IgD-negative memory B cell (primary cell): ENCODE results near the gene NPAS3. TPM values are rescaled to one million over a fixed set of nuclear protein-coding genes. Genes with fewer than 3 reads are reported as not detected.

Experiments used
- H3K27ac Mint-ChIP-seq, 3 donors: one replicate each; pipeline ENCODE4 v1.8.0; 2020 to 2022; ENCODE audit warnings: mild to moderate bottlenecking in 3 of 3, mixed read lengths in 3 of 3, moderate library complexity in 1 of 3
- H3K27me3 Mint-ChIP-seq: one replicate; pipeline ENCODE4 v1.8.0; 2021; ENCODE audit warnings: mixed read lengths
- H3K36me3 Mint-ChIP-seq: one replicate; pipeline ENCODE4 v1.8.0; 2020; ENCODE audit warnings: mild to moderate bottlenecking, mixed read lengths
- H3K4me1 Mint-ChIP-seq, 3 donors: one replicate each; pipeline ENCODE4 v1.8.0; 2020 to 2022; ENCODE audit warnings: mixed read lengths in 3 of 3, mild to moderate bottlenecking in 1 of 3
- H3K4me3 Mint-ChIP-seq, 4 donors: one replicate each; pipeline ENCODE4 v1.8.0; 2020 to 2022; ENCODE audit warnings: mild to moderate bottlenecking in 4 of 4, mixed read lengths in 4 of 4, moderate library complexity in 3 of 4
- H3K9me3 Mint-ChIP-seq, 3 donors: one replicate each; pipeline ENCODE4 v1.8.0; 2020 to 2021; ENCODE audit warnings: mixed read lengths in 3 of 3, mild to moderate bottlenecking in 1 of 3
- polyA plus RNA-seq: library from polyadenylated mRNA; unstranded; fragments of 300-500 nt; fragmentation: Illumina TruSeq; gene quantifications from one replicate; pipeline ENCODE4 v1.2.3, GENCODE V29; 2021

The NPAS3 gene
- polyA plus RNA-seq, 1 donor from 2014 or later: not detected

- no peaks in the 10 kb centered on the region for H3K36me3 Mint-ChIP-seq
- H3K4me1 Mint-ChIP-seq: peaks cover 3 to 5% (median 4%) of the 10 kb centered on the region in 3 donors
- H3K27me3 Mint-ChIP-seq: peaks cover 51% of the 10 kb centered on the region
- no peak overlapping the region for H3K27ac Mint-ChIP-seq
- peaks cover 0 to 3% (median 2%) of the 10 kb centered on the region in 3 donors for H3K9me3 Mint-ChIP-seq
- peak overlapping the region in 2 of 4 donors; percentile 38 to 77 for H3K4me3 Mint-ChIP-seq
Observed at GRCh38 chr14:32933629-32934072, 5.0 kb upstream of the NPAS3 start.

- peaks cover 46% of the 10 kb centered on the region for H3K27me3 Mint-ChIP-seq
- peak overlapping the region in 1 of 4 donors; percentile 38 for H3K4me3 Mint-ChIP-seq
- no peaks in the 10 kb centered on the region for H3K36me3 Mint-ChIP-seq
- H3K4me1 Mint-ChIP-seq: peaks cover 3 to 5% (median 4%) of the 10 kb centered on the region in 3 donors
- peaks cover 0 to 2% (median 0%) of the 10 kb centered on the region in 3 donors for H3K9me3 Mint-ChIP-seq
- no peak overlapping the region for H3K27ac Mint-ChIP-seq
Observed at GRCh38 chr14:32934073-32934880, 4.4 kb upstream of the NPAS3 start.

GRCh38 chr14:32934881-32935633 is 3.6 kb upstream of the NPAS3 start:
- H3K27me3 Mint-ChIP-seq: peaks cover 48% of the 10 kb centered on the region
- peaks cover 7 to 8% (median 8%) of the 10 kb centered on the region in 3 donors for H3K4me1 Mint-ChIP-seq
- peak overlapping the region in 2 of 4 donors; percentile 7 to 70 for H3K4me3 Mint-ChIP-seq
- H3K9me3 Mint-ChIP-seq: peaks cover 0 to 2% (median 0%) of the 10 kb centered on the region in 3 donors
- no peaks in the 10 kb centered on the region for H3K36me3 Mint-ChIP-seq
- H3K27ac Mint-ChIP-seq: peak overlapping the region in 1 of 3 donors; percentile 16

- peaks cover 5 to 9% (median 7%) of the 10 kb centered on the region in 3 donors for H3K4me1 Mint-ChIP-seq
- no peaks in the 10 kb centered on the region for H3K36me3 Mint-ChIP-seq
- peaks cover 0 to 2% (median 0%) of the 10 kb centered on the region in 3 donors for H3K9me3 Mint-ChIP-seq
- H3K27me3 Mint-ChIP-seq: peaks cover 34% of the 10 kb centered on the region
- H3K4me3 Mint-ChIP-seq: peak overlapping the region; percentile 82 to 97 (median 90)
- peak overlapping the region in 1 of 3 donors; percentile 65 for H3K27ac Mint-ChIP-seq
Observed at GRCh38 chr14:32939254-32940065, 781 bp downstream of the NPAS3 start.

- Mint-ChIP-seq H3K4me1 (peaks cover 5 to 9% (median 7%) of the 10 kb centered on the region in 3 donors), H3K4me3 (peak overlapping the region; percentile 82 to 97 (median 90)), H3K36me3 (no peaks in the 10 kb centered on the region), H3K27ac (peak overlapping the region in 1 of 3 donors; percentile 65), H3K27me3 (peaks cover 30% of the 10 kb centered on the region), H3K9me3 (peaks cover 0 to 2% (median 1%) of the 10 kb centered on the region in 3 donors)
Observed at GRCh38 chr14:32940066-32940651, 1.5 kb downstream of the NPAS3 start.

- Mint-ChIP-seq H3K4me1 (peaks cover 5 to 9% (median 7%) of the 10 kb centered on the region in 3 donors), H3K27me3 (peaks cover 28% of the 10 kb centered on the region), H3K27ac (no peak overlapping the region), H3K36me3 (no peaks in the 10 kb centered on the region), H3K4me3 (no peak overlapping the region), H3K9me3 (peaks cover 0 to 2% (median 1%) of the 10 kb centered on the region in 3 donors)
Observed at GRCh38 chr14:32940711-32941667, 2.3 kb downstream of the NPAS3 start.

GRCh38 chr14:32941668-32942065 is 3.0 kb downstream of the NPAS3 start:
- H3K27ac Mint-ChIP-seq: no peak overlapping the region
- peaks cover 5 to 9% (median 7%) of the 10 kb centered on the region in 3 donors for H3K4me1 Mint-ChIP-seq
- no peak overlapping the region for H3K4me3 Mint-ChIP-seq
- H3K9me3 Mint-ChIP-seq: peaks cover 0 to 2% (median 1%) of the 10 kb centered on the region in 3 donors
- H3K27me3 Mint-ChIP-seq: peaks cover 24% of the 10 kb centered on the region
- H3K36me3 Mint-ChIP-seq: no peaks in the 10 kb centered on the region

GRCh38 chr14:32947081-32947480 is 8.4 kb downstream of the NPAS3 start:
- H3K27me3 Mint-ChIP-seq: no peaks in the 10 kb centered on the region
- peaks cover 0 to 4% (median 2%) of the 10 kb centered on the region in 3 donors for H3K9me3 Mint-ChIP-seq
- no peak overlapping the region for H3K4me3 Mint-ChIP-seq
- no peak overlapping the region for H3K27ac Mint-ChIP-seq
- H3K36me3 Mint-ChIP-seq: no peaks in the 10 kb centered on the region
- no peaks in the 10 kb centered on the region for H3K4me1 Mint-ChIP-seq

GRCh38 chr14:32947792-32948191 is 9.1 kb downstream of the NPAS3 start:
- no peaks in the 10 kb centered on the region for H3K36me3 Mint-ChIP-seq
- no peak overlapping the region for H3K27ac Mint-ChIP-seq
- no peaks in the 10 kb centered on the region for H3K4me1 Mint-ChIP-seq
- no peaks in the 10 kb centered on the region for H3K27me3 Mint-ChIP-seq
- H3K4me3 Mint-ChIP-seq: no peak overlapping the region
- H3K9me3 Mint-ChIP-seq: peaks cover 0 to 4% (median 2%) of the 10 kb centered on the region in 3 donors

GRCh38 chr14:32950584-32950983 is 11.9 kb downstream of the NPAS3 start:
- Mint-ChIP-seq H3K27ac (no peak overlapping the region), H3K9me3 (peaks cover 0 to 2% (median 0%) of the 10 kb centered on the region in 3 donors), H3K27me3 (no peaks in the 10 kb centered on the region), H3K4me1 (peaks cover 0 to 2% (median 0%) of the 10 kb centered on the region in 3 donors), H3K36me3 (no peaks in the 10 kb centered on the region), H3K4me3 (no peak overlapping the region)

- H3K27me3 Mint-ChIP-seq: no peaks in the 10 kb centered on the region
- no peak overlapping the region for H3K4me3 Mint-ChIP-seq
- no peaks in the 10 kb centered on the region for H3K4me1 Mint-ChIP-seq
Observed at GRCh38 chr14:32967421-32967820, 28.7 kb downstream of the NPAS3 start.

GRCh38 chr14:32968972-32969544 is 30.4 kb downstream of the NPAS3 start:
- peaks cover 0 to 2% (median 0%) of the 10 kb centered on the region in 3 donors for H3K9me3 Mint-ChIP-seq
- H3K4me1 Mint-ChIP-seq: no peaks in the 10 kb centered on the region
- H3K4me3 Mint-ChIP-seq: no peak overlapping the region
- no peaks in the 10 kb centered on the region for H3K27me3 Mint-ChIP-seq
- H3K27ac Mint-ChIP-seq: no peak overlapping the region
- no peaks in the 10 kb centered on the region for H3K36me3 Mint-ChIP-seq

More at GRCh38 chr14:32967421-32967820, 28.7 kb downstream of the NPAS3 start:
- peak overlapping the region in 1 of 3 donors; percentile 18 for H3K27ac Mint-ChIP-seq
- H3K9me3 Mint-ChIP-seq: peaks cover 0 to under 1% (median 0%) of the 10 kb centered on the region in 3 donors
- no peaks in the 10 kb centered on the region for H3K36me3 Mint-ChIP-seq

GRCh38 chr14:32977913-32978312 is 39.2 kb downstream of the NPAS3 start:
- H3K4me1 Mint-ChIP-seq: no peaks in the 10 kb centered on the region
- no peak overlapping the region for H3K27ac Mint-ChIP-seq
- H3K27me3 Mint-ChIP-seq: no peaks in the 10 kb centered on the region
- H3K9me3 Mint-ChIP-seq: no peaks in the 10 kb centered on the region
- H3K36me3 Mint-ChIP-seq: no peaks in the 10 kb centered on the region
- no peak overlapping the region for H3K4me3 Mint-ChIP-seq
